NT2/D1 (cell line): ENCODE results near the gene FRMPD4.

Source experiments
- SUZ12 ChIP-seq: IDR thresholded peaks from 2 replicates; pipeline ENCODE4 v1.6.1; 2011; ENCODE audit not compliant: insufficient read length, insufficient read depth; ENCODE audit errors: extremely low read depth
- YY1 ChIP-seq: IDR thresholded peaks from 2 replicates; pipeline ENCODE4 v1.6.1; 2011; ENCODE audit not compliant: insufficient read length, insufficient read depth

DNA sequence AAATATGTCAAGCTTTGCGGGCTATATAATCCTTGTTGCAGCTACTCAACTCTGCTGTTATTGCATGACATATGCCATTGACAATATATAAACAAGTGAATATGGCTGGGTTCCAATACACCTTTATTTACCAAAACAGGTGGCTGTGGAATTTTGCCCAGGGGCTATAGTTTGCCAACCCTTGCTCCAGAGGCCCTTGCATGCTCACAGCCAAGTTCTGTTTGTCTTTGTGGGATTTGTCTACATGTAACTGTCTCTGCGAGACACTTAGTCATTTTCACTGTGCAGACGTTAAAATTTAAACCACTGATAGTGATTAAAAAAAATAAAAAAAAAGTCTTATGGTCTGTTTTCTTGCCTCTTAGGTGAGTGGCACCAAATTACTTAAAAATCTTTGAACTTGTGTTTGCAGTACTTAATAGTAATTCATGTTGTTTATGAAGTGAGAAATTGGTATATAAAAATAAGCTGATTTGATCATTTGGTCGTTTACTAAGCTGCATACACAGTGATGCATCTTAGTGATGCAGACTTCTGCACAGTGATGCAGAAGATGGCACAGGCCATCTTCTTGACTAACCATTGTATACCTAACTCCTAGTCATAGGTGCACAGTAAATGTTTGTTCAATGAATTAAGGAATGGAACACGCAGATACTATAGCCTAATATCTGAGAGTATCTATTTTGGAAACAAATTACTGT lies 170.9 kb downstream of the FRMPD4 start:
- no peak for TF ChIP-seq SUZ12
- no peak for TF ChIP-seq YY1
